ENCODE measurements around the gene C12orf43.
A peak's percentile ranks its signal among the peaks of the same experiment; 100 is the strongest.

The C12orf43 gene

DNA sequence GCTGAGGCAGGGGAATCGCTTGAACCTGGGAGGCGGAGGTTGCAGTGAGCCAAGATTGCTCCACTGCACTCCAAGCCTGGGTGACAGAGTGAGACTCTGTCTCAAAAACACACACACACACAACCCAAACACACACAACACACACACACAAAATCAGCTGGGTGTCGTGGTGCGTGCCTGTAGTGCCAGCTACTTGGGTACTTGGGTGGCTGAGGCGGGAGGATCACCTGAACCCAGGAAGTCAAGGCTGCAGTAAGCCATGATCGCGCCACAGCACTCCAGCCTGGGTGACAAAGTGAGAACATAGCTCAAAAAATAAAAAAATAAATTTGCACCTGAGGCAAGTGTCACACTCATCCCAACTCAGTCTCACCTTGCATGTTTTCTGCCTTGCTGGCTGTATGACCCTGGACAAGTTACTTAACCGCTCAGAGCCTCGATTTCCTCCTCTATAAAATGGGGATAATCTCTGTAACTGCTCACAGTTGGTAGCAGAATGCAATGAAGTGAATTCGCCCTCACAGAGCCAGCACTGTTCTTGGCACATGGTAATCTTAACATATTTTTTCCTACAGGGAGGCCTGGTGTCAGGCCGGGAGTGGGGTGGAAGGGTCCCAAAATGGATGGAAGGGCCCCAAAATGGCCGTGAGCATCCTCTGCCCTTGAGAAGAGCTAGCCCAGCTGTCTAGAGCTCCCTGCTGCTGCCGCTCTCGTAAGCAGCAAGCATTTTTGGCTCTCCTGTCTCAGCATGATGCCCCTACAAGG lies 38.6 kb downstream of the C12orf43 start:
- no peak for DNase-seq

- no peak for DNase-seq
Observed at GRCh38 chr12:120972870-120973543, 43.3 kb downstream of the C12orf43 start.

DNA sequence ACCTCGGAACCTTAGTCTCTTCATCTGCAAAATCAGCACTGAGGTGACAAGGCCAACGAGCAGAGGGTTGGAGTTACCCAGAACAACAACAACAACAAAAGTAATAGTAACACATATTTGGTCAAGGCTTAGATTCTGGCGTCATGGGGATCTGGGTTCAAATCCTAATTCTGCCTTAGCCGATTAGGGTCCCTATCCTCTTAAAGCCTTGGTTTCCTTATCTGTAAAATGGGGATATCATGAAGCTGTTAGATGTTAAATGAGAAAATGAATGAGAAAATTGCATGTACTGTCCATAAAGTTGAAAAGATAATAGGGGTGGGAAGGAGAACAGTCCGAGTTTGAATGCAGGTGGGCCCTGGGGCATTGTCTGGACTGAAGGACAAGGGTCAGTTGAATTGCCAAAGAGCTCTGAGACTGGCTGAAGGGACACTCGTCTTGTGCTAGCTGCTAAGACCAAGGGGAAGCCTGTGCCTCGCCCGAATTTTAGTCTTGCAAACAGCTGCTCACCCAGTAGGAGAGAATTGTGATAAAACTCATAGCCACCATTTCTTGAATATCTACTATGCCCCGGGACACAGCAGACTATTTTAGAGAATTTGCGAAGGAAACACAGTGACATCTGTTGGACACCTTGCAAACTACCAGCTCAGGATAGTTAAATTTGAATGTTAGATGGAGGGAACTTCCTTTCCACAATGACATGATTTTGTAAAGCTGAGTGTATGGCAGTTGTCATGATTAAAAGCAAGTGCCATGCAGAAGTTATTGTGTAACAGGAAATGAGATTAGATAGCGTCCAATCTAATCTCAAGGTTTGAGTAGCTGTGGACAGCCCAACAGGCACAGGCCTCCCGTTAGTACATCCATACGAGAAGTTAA lies 44.7 kb downstream of the C12orf43 start:
- DNase-seq, result peak; percentile 10 to 13

DNA sequence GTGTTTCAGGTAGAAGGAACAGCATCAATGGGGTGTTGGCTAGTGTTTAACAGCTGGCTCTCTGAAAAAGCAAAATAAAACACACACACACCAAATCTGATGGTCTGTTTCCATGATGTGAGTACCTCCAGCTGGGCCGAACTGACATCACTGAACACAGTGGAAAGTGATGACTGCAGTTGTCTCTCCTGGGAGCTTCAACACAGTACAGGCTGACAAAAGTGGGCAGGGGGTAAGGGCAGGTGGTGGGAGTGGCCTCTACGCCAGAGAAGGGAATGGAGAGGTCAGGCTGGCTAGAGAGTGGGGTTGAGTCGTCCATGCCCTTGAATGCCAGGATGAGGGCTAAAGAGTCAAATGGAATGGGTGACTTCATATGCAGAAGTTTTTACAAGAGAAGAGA lies 46.0 kb downstream of the C12orf43 start:
- DNase-seq, result no peak

- DNase-seq, result no peak
Observed at GRCh38 chr12:120965534-120966091, 50.7 kb downstream of the C12orf43 start.

DNA sequence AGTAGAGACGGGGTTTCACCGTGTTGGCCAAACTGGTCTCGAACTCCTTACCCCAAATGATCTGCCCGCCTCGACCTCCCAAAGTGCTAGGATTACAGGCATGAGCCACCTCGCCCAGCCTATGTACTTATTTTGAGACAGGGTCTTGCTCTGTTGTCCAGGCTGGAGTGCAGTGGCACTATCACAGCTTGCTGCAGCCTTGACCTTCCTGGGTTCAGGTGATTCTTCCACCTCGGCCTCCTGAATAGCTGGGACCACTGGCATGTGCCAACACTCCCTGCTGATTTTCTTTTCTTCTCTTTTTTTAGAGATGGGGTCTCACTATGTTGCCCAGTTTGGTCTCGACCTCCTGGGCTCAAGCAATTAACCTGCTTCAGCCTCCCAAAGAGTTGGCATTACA lies 52.0 kb downstream of the C12orf43 start:
- DNase-seq, result no peak

- no peak for DNase-seq
Observed at GRCh38 chr12:120962532-120963020, 53.7 kb downstream of the C12orf43 start.

DNA sequence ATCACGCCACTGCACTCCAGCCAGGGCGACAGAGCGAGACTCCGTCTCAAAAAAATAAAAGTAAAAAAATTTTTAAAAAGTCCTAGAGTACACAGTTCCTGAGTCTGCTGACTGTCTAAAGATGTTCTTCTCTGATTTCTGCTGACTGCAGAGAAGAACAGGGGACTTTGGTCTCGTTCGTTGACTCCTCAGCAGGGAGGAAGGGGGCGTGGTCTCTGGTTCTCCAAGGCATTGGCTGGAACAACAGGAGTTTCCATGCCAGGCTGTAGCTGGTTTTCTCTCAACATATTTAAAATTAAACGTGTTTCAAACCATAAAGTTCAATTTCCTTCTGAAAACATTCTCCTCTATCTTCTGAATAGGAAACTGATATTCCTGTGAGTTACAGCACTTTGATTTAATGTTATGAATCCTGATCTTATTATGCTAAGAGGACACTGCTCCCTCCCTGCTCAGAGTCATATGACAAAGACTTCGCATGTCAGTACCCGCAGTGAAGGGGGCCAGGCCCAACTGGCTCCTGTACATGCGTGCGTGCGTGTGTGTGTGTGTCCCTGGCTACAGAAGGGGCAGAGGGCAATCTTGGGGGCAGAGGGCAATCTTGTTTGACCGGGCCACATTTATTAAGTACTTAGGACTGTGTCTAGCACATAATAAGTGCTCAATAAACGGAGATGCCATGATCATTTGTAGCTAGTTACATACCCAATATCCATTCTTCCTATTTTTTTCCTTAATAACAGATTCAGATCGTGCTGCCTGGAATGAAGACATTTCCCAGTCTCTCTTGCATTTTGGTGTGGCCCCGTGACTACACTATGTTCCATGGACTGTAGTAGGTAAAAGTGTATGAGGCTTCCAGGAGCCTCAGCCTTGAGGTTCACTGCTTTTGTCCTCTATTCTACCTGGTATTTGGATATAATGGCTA lies 54.4 kb downstream of the C12orf43 start:
- no peak for DNase-seq

- no peak for DNase-seq
Observed at GRCh38 chr12:120960657-120961056, 55.6 kb downstream of the C12orf43 start.

GRCh38 chr12:120959111-120959878 lies 57.0 kb downstream of the C12orf43 start:
- no peak for DNase-seq

DNA sequence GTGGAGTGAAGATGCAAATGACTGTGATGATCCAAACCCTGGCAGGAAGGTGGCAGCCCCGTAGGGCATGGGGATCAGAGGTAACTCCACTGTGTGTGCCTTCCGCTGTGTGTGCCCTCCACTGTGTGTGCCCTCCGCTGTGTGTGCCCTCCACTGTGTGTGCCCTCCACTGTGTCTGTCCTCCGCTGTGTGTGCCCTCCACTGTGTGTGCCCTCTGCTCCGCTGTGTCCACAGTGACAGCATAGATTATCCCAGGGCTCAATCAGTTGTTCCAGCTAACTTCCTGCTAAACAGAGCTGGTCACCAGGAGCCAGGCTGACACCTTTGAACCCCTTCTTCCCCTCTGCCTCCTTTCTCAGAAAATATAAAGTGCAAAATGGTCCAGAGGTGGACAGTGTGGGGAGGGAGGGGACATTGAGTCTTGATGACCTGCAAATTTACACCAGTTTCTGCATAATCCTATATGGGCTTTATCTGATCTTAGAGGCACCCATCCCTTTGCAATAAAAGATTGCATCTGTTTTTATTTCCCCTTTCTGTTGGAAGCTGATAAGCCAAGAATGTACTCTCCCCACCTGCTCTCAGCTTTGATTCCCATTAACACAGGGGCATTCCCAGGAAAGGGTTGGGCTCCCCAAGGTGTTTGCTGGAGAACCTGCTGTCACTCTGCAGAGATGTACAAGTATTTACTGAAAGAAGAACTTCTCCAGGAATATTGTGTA lies 59.5 kb downstream of the C12orf43 start:
- no peak for DNase-seq

DNA sequence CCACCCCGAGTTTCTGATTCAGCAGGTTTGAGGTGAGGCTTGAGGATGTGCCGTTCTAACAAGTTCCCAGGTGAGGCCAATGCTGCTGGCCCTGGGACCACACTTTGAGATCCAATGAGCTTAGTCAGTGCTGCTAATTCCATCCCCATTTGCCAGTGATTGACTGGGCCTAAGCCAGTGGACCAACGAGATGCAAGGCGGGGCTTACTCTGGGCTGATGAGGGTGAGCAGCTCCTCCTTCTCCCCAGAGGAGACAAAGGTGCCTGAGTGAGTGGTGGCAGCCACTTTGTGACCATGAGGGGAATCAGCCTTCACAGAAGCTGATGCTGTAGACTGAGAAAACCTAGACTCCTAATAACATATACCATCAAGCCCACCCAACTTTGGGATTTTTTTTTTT lies 61.1 kb downstream of the C12orf43 start:
- no peak for DNase-seq

- DNase-seq, result no peak
Observed at GRCh38 chr12:120950807-120951206, 65.5 kb downstream of the C12orf43 start.

Measured in activated CD4-positive, alpha-beta T cell treated with anti-CD3 and anti-CD28 coated beads, Interleukin-2, amount 50 U/mL, for 4 hours (primary cell).